ENCODE measurements around the gene NUBP2.
A peak's percentile ranks its signal among the peaks of the same experiment; 100 is the strongest.

NUBP2 gene

GRCh38 chr16:1782408-1783264 is at the start of gene NUBP2, which contains the start of gene SPSB3:
NUBP2 (plus strand) TSS chr16:1782960; CDS start chr16:1783021, 61 bp downstream.
SPSB3 (minus strand) TSS chr16:1782571; CDS start chr16:1781483, 1,088 bp downstream.
- peak; percentile 98 to 99 for DNase-seq

- DNase-seq = no peak
Measured at GRCh38 chr16:1734123-1734522, 48.6 kb upstream of the NUBP2 start.

GRCh38 chr16:1734816-1735215 is 47.9 kb upstream of the NUBP2 start:
- no peak for DNase-seq

GRCh38 chr16:1740234-1740633 is 42.5 kb upstream of the NUBP2 start:
- DNase-seq = no peak

- DNase-seq = no peak
Measured at GRCh38 chr16:1740781-1741490, 41.8 kb upstream of the NUBP2 start.

- DNase-seq = peak in 1 of 2 experiments; percentile 13
Measured at GRCh38 chr16:1741553-1742165, 41.1 kb upstream of the NUBP2 start.

- no peak for DNase-seq
Measured at GRCh38 chr16:1743376-1744337, 39.1 kb upstream of the NUBP2 start.

GRCh38 chr16:1744338-1744840 is 38.4 kb upstream of the NUBP2 start:
- DNase-seq = no peak

GRCh38 chr16:1745181-1745899 is 37.4 kb upstream of the NUBP2 start:
- DNase-seq = no peak

- DNase-seq = no peak
Measured at GRCh38 chr16:1745900-1746692, 36.7 kb upstream of the NUBP2 start.

GRCh38 chr16:1746693-1747195 is 36.0 kb upstream of the NUBP2 start:
- no peak for DNase-seq

GRCh38 chr16:1747934-1748333 is 34.8 kb upstream of the NUBP2 start:
- DNase-seq = no peak

- DNase-seq = peak in 1 of 2 experiments; percentile 69
Measured at GRCh38 chr16:1749152-1750117, 33.3 kb upstream of the NUBP2 start.

GRCh38 chr16:1751946-1752345 is 30.8 kb upstream of the NUBP2 start:
- DNase-seq = no peak

- peak; percentile 74 to 79 for DNase-seq
Measured at GRCh38 chr16:1752853-1753252, 29.9 kb upstream of the NUBP2 start.

- no peak for DNase-seq
Measured at GRCh38 chr16:1754204-1754603, 28.6 kb upstream of the NUBP2 start.

GRCh38 chr16:1757714-1758461 is 24.9 kb upstream of the NUBP2 start:
- DNase-seq = no peak

- DNase-seq = no peak
Measured at GRCh38 chr16:1758923-1759322, 23.8 kb upstream of the NUBP2 start.

Data from cerebellar nuclear complex (tissue), 1 donor.